ENCODE results near the gene NUMA1.

GRCh38 chr11:72007089-72007476, 73.3 kb downstream of the NUMA1 start:
- TF ChIP-seq POLR2AphosphoS5 (IDR thresholded peaks at IDR 0.05) (no peak), SMC3 (conservative IDR thresholded peaks at IDR 0.05; ENCODE audit: poor library complexity) (no peak), CTCF (IDR thresholded peaks at IDR 0.05; ENCODE audit: poor library complexity, severe bottlenecking) (no peak)
